B cell (primary cell): ENCODE data around the gene TJP3. TPM values are rescaled to one million over a fixed set of nuclear protein-coding genes. Genes with fewer than 3 reads are reported as not detected.

ENCODE experiments used
- ATAC-seq: fragments of 200-7000 bp; cut with Tn5 transposase; one replicate; pipeline ENCODE4 v1.10.0; 2021; ENCODE audit warnings: low read depth, mild to moderate bottlenecking, moderate number of reproducible peaks, moderate library complexity
- CTCF ChIA-PET: fragments of 350-600 bp; sonication (Branson Sonifier 250); formaldehyde crosslinking; loops from one replicate; lab custom pipeline; 2021; ENCODE audit warnings: antibody characterized with exemption, inconsistent platforms; lab: Charles Lee
- POLR2A ChIA-PET: fragments of 350-600 bp; sonication (Branson Sonifier 250); formaldehyde crosslinking; loops from one replicate; lab custom pipeline; 2021; ENCODE audit warnings: antibody characterized with exemption; lab: Charles Lee
- DNase-seq: peaks from one replicate; pipeline ENCODE4 v3.0.0; 2013
- H2AFZ ChIP-seq: 2 replicates; pipeline ENCODE4 v1.6.1; 2012; ENCODE audit warnings: mild to moderate bottlenecking, low read depth, low read length; ENCODE audit not compliant: insufficient read depth, poor library complexity, severe bottlenecking
- H3K27ac ChIP-seq, 2 donors: 1 replicate in 1 of 2; 2 replicates in 1 of 2; pipeline ENCODE4 v1.5.1; 2012 to 2013; ENCODE audit warnings: low read length in 2 of 2, mild to moderate bottlenecking in 2 of 2, moderate library complexity in 1 of 2
- H3K27me3 ChIP-seq, 4 experiments: fragments of 200-600 bp in 1 of 4; sonication (generic) in 1 of 4; replicated peaks in 1 of 4; 1 replicate in 2 of 4; 2 replicates in 2 of 4; pipeline versions ENCODE4 v1.6.1 to v1.7.0; 2013 to 2016; ENCODE audit warnings: low read length in 3 of 4, mild to moderate bottlenecking in 2 of 4, mixed read lengths in 1 of 4, moderate library complexity in 1 of 4; ENCODE audit not compliant: insufficient read depth in 4 of 4, control insufficient read depth in 3 of 4; ENCODE audit errors: control extremely low read depth in 1 of 4
- H3K36me3 ChIP-seq, 2 experiments: replicated peaks in 1 of 2; 1 replicate in 1 of 2; 2 replicates in 1 of 2; pipeline versions ENCODE4 v1.6.1 to v1.7.1; 2013; ENCODE audit warnings: low read length in 1 of 2; ENCODE audit not compliant: insufficient read depth in 2 of 2, control insufficient read depth in 1 of 2; ENCODE audit errors: control extremely low read depth in 1 of 2, extremely low read depth in 1 of 2
- H3K4me1 ChIP-seq, 2 donors: fragments of 200-600 bp in 1 of 2; sonication (generic) in 1 of 2; 1 replicate in 1 of 2; 2 replicates in 1 of 2; pipeline versions ENCODE4 v1.5.1 to v1.6.1; 2013 to 2017; ENCODE audit warnings: low read length in 2 of 2; ENCODE audit not compliant: control insufficient read depth in 2 of 2, insufficient read depth in 2 of 2
- H3K4me2 ChIP-seq: replicated peaks from 2 replicates; pipeline ENCODE3; 2012; ENCODE audit warnings: mild to moderate bottlenecking, low read depth, low read length; ENCODE audit not compliant: poor library complexity, severe bottlenecking
- H3K4me3 ChIP-seq, 5 experiments: fragments of 200-600 bp in 1 of 5; sonication (generic) in 1 of 5; 1 replicate in 3 of 5; 2 replicates in 2 of 5; pipeline versions ENCODE4 v1.5.1 to v1.7.0; 2011 to 2016; ENCODE audit warnings: low read length in 4 of 5, mild to moderate bottlenecking in 4 of 5, low read depth in 2 of 5, control low read depth in 1 of 5, moderate library complexity in 1 of 5; ENCODE audit not compliant: insufficient read depth in 1 of 5; ENCODE audit errors: control extremely low read depth in 1 of 5, extremely low read depth in 1 of 5
- H3K79me2 ChIP-seq: fragments of 200-600 bp; sonication (generic); one replicate; pipeline ENCODE4 v1.6.0; 2016; ENCODE audit warnings: low read length; ENCODE audit not compliant: control insufficient read depth, insufficient read depth
- H3K9ac ChIP-seq: fragments of 200-600 bp; sonication (generic); 2 replicates; pipeline ENCODE4 v1.6.1; 2017; ENCODE audit warnings: mild to moderate bottlenecking, low read length, moderate library complexity
- H3K9me3 ChIP-seq, 3 donors: one replicate each; pipeline versions ENCODE4 v1.6.1 to v1.7.1; 2013; ENCODE audit warnings: low read length in 2 of 3; ENCODE audit not compliant: control insufficient read depth in 2 of 3, insufficient read depth in 1 of 3; ENCODE audit errors: control extremely low read depth in 1 of 3
- H4K20me1 ChIP-seq: 2 replicates; pipeline ENCODE4 v1.6.0; 2012; ENCODE audit warnings: mild to moderate bottlenecking, low read length; ENCODE audit not compliant: insufficient read depth, control insufficient read depth, poor library complexity, severe bottlenecking
- H3K27ac Mint-ChIP-seq: one replicate; pipeline ENCODE4 v1.8.0; 2021; ENCODE audit warnings: mixed read lengths
- H3K27me3 Mint-ChIP-seq: one replicate; pipeline ENCODE4 v1.8.0; 2021; ENCODE audit warnings: mixed read lengths
- H3K4me1 Mint-ChIP-seq: one replicate; pipeline ENCODE4 v1.8.0; 2021; ENCODE audit warnings: mixed read lengths
- H3K4me3 Mint-ChIP-seq: one replicate; pipeline ENCODE4 v1.8.0; 2021; ENCODE audit warnings: mixed read lengths
- H3K9me3 Mint-ChIP-seq: one replicate; pipeline ENCODE4 v1.8.0; 2022; ENCODE audit warnings: mixed read lengths; ENCODE audit not compliant: insufficient read depth
- EZH2 ChIP-seq: IDR thresholded peaks from 2 replicates; pipeline ENCODE4 v1.6.1; 2012; ENCODE audit warnings: borderline replicate concordance, low read depth, mild to moderate bottlenecking, moderate library complexity, low read length; ENCODE audit not compliant: insufficient read depth, poor library complexity, severe bottlenecking
- WGBS: methylation state at CpG from one replicate; pipeline ENCODE4 v1.1.5; 2013; ENCODE audit warnings: missing lambda C conversion rate; ENCODE audit not compliant: insufficient coverage; 5-methylcytosine and 5-hydroxymethylcytosine counted together
- intact Hi-C: fragments of 100-400 bp; cut with micrococcal nuclease; formaldehyde crosslinking; loops from one replicate; pipeline ENCODE4 v1.10.0; 2022
- polyA plus RNA-seq: library from polyadenylated mRNA; depleted of rRNA; stranded (reverse); fragments of >200 nt; gene quantifications from 2 replicates; pipeline ENCODE4 v1.2.3, GENCODE V29; 2012
- total RNA-seq, 2 donors: library from RNA; stranded (reverse); fragments of 120-200 nt in 1 of 2; gene quantifications; 1 replicate in 1 of 2; 2 replicates in 1 of 2; pipeline versions ENCODE4 v1.2.3 to v1.2.4, GENCODE V29; 2013 to 2022
- TF ChIP-seq, protein P1 (sequence below): fragments of 200-600 bp; IDR thresholded peaks from one replicate; pipeline ENCODE4 v1.8.0; 2022; ENCODE audit warnings: antibody characterized with exemption, mild to moderate bottlenecking

The TJP3 gene
- total and polyA plus RNA-seq, 2 donors (not counting 1 experiment from before 2014, with no cell fraction given), result 2.1 to 2.9 TPM

DNA sequence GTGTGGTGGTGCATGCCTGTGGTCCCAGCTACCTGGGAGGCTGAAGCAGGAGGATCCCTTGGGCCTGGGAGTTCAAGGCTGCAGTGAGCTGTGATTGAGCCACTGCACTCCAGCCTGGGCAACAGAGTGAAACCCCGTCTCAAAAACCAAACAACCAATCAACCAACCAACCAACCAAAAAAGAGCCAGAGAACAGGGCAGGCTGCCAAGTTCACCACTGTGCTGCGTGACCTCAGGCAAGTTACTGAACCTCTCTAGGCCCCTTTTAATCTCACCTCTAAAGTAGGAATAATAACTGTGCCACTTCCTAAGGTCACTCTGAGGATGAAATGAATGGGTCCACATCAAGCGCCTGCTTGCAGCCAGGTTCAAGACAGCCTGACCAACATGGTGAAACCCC is 16.9 kb downstream of the TJP3 start:
- WGBS, result 40% methylated on average over 1 of the region's 3 CpGs

GRCh38 chr19:3725640-3726310 is 17.6 kb downstream of the TJP3 start:
- Histone ChIP-seq H3K79me2 (no peaks in the 10 kb centered on the region), H3K4me1 (peaks cover 15 to 16% of the 10 kb centered on the region in 2 donors), H3K9me3 (peaks cover 0 to 12% (median 0%) of the 10 kb centered on the region in 3 donors), H3K27ac (no peak overlapping the region), H3K36me3 (no peaks in the 10 kb centered on the region), H3K27me3 (peaks cover 0 to 26% (median 12%) of the 10 kb centered on the region in 4 experiments), H2AFZ (no peak overlapping the region), H3K9ac (no peak overlapping the region), H3K4me3 (no peak overlapping the region), H4K20me1 (no peaks in the 10 kb centered on the region), H3K4me2 (no peak overlapping the region)
- TF ChIP-seq, protein P1, sequence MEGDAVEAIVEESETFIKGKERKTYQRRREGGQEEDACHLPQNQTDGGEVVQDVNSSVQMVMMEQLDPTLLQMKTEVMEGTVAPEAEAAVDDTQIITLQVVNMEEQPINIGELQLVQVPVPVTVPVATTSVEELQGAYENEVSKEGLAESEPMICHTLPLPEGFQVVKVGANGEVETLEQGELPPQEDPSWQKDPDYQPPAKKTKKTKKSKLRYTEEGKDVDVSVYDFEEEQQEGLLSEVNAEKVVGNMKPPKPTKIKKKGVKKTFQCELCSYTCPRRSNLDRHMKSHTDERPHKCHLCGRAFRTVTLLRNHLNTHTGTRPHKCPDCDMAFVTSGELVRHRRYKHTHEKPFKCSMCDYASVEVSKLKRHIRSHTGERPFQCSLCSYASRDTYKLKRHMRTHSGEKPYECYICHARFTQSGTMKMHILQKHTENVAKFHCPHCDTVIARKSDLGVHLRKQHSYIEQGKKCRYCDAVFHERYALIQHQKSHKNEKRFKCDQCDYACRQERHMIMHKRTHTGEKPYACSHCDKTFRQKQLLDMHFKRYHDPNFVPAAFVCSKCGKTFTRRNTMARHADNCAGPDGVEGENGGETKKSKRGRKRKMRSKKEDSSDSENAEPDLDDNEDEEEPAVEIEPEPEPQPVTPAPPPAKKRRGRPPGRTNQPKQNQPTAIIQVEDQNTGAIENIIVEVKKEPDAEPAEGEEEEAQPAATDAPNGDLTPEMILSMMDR, result no peak
- no peak for TF ChIP-seq EZH2
- H3K9me3 Mint-ChIP-seq, result no peaks in the 10 kb centered on the region
- 37% methylated on average over 10 of the region's 14 CpGs for WGBS
- ATAC-seq (no peak), DNase-seq (no peak)
- H3K4me3 Mint-ChIP-seq, result no peak overlapping the region
- CTCF ChIA-PET, result interaction anchor here (0.7 kb wide), 1 partner anchor 22 kb away, joined by 3 read pairs; no protein-coding TSS in a partner anchor
- peaks cover 8% of the 10 kb centered on the region for H3K4me1 Mint-ChIP-seq
- H3K27ac Mint-ChIP-seq, result no peak overlapping the region
- intact Hi-C loops, result no loop called here
- H3K27me3 Mint-ChIP-seq, result peaks cover 13% of the 10 kb centered on the region
- POLR2A ChIA-PET, result interaction anchor here (0.7 kb wide), 1 partner anchor 20 kb away, joined by 5 read pairs; no protein-coding TSS in a partner anchor

More for the DNA sequence above, 16.9 kb downstream of the TJP3 start:
- CTCF ChIA-PET, result interaction anchor here (0.7 kb wide), 1 partner anchor 21 kb away, joined by 3 read pairs; no protein-coding TSS in a partner anchor
- POLR2A ChIA-PET, result interaction anchor here (0.7 kb wide), 1 partner anchor 19 kb away, joined by 5 read pairs; no protein-coding TSS in a partner anchor
- peaks cover 8% of the 10 kb centered on the region for H3K4me1 Mint-ChIP-seq
- H3K36me3 ChIP-seq, result no peaks in the 10 kb centered on the region
- TF ChIP-seq, protein P1, result no peak
- no peak for TF ChIP-seq EZH2
- H3K79me2 ChIP-seq, result no peaks in the 10 kb centered on the region
- H3K27ac ChIP-seq, result no peak overlapping the region
- no peaks in the 10 kb centered on the region for H4K20me1 ChIP-seq
- H3K27ac Mint-ChIP-seq, result no peak overlapping the region
- H2AFZ ChIP-seq, result no peak overlapping the region
- peaks cover 15% of the 10 kb centered on the region for H3K27me3 Mint-ChIP-seq
- H3K9me3 ChIP-seq, result peaks cover 0 to 12% (median 0%) of the 10 kb centered on the region in 3 donors
- ATAC-seq (no peak), DNase-seq (no peak)
- H3K4me3 ChIP-seq, result no peak overlapping the region
- intact Hi-C loops, result no loop called here
- H3K4me1 ChIP-seq, result peaks cover 16 to 20% of the 10 kb centered on the region in 2 donors
- no peak overlapping the region for H3K4me2 ChIP-seq
- H3K27me3 ChIP-seq, result peaks cover 0 to 32% (median 18%) of the 10 kb centered on the region in 4 experiments
- no peak overlapping the region for H3K4me3 Mint-ChIP-seq
- no peak overlapping the region for H3K9ac ChIP-seq
- H3K9me3 Mint-ChIP-seq, result no peaks in the 10 kb centered on the region
